Heart left ventricle (tissue), 16 donors: Measurements from ENCODE around the gene FHOD1. TPM values are rescaled to one million over a fixed set of nuclear protein-coding genes. Genes with fewer than 3 reads are reported as not detected.

Source experiments
- ATAC-seq, 4 donors: fragments of 200-7000 bp; cut with Tn5 transposase; one replicate each; pipeline ENCODE4 v1.9.1; 2020 to 2022; ENCODE audit warnings: moderate library complexity in 4 of 4, mild to moderate bottlenecking in 3 of 4, moderate number of reproducible peaks in 1 of 4
- DNase-seq, 5 donors: peaks; one replicate each; pipeline ENCODE4 v3.0.0-alpha.2; 2020
- H3K27ac ChIP-seq, 12 donors: fragments of 200-600 bp; sonication (generic) in 4 of 12; one replicate each; pipeline versions ENCODE4 v1.5.0 to v1.8.0; 2016 to 2022; ENCODE audit warnings: mild to moderate bottlenecking in 2 of 12
- H3K27me3 ChIP-seq, 9 donors: fragments of 200-600 bp; sonication (generic) in 2 of 9; one replicate each; pipeline versions ENCODE4 v1.5.1 to v1.8.0; 2016 to 2022; ENCODE audit warnings: mild to moderate bottlenecking in 3 of 9
- H3K36me3 ChIP-seq, 9 donors: fragments of 200-600 bp; sonication (generic) in 2 of 9; one replicate each; pipeline versions ENCODE4 v1.5.0 to v1.8.0; 2018 to 2022; ENCODE audit warnings: mild to moderate bottlenecking in 2 of 9
- H3K4me1 ChIP-seq, 12 donors: fragments of 200-600 bp; sonication (generic) in 4 of 12; one replicate each; pipeline versions ENCODE4 v1.5.0 to v1.8.0; 2016 to 2022; ENCODE audit warnings: mild to moderate bottlenecking in 3 of 12
- H3K4me3 ChIP-seq, 12 donors: fragments of 200-600 bp; sonication (generic) in 4 of 12; one replicate each; pipeline versions ENCODE4 v1.5.0 to v1.8.0; 2017 to 2022; ENCODE audit warnings: mild to moderate bottlenecking in 9 of 12, moderate library complexity in 4 of 12
- H3K9me3 ChIP-seq, 12 donors: fragments of 200-600 bp; sonication (generic) in 4 of 12; one replicate each; pipeline versions ENCODE4 v1.5.0 to v1.8.0; 2016 to 2022; ENCODE audit warnings: mild to moderate bottlenecking in 1 of 12
- POLR2A ChIP-seq, 2 donors: fragments of 450-650 bp; IDR thresholded peaks; one replicate each; pipeline ENCODE4 v1.6.1; 2017; ENCODE audit warnings: antibody characterized with exemption in 2 of 2, mild to moderate bottlenecking in 2 of 2, moderate library complexity in 2 of 2
- WGBS, 4 donors: extraction: QIAGEN DNeasy Blood & Tissue Kit in 2 of 4; methylation state at CpG; one replicate each; pipeline versions ENCODE4 v1.1.5 to v1.1.7; 2013 to 2018; 5-methylcytosine and 5-hydroxymethylcytosine counted together
- intact Hi-C, 10 donors: fragments of 100-400 bp; cut with DNase I; formaldehyde crosslinking; loops; one replicate each; pipeline versions ENCODE4 v1.11.1 to v1.14.2; 2022
- polyA plus RNA-seq, 2 donors: library from polyadenylated mRNA; stranded (reverse); fragments of 200-250 nt; gene quantifications; one replicate each; pipeline ENCODE4 v1.2.3, GENCODE V29; 2013
- total RNA-seq, 9 donors: library from RNA; depleted of rRNA in 2 of 9; stranded (reverse); fragments of >200 nt in 2 of 9; fragmentation: NEBNext Ultra II Directional in 3 of 9; extraction: Animal tissue kit (Norgen Biotek cat#: 25700) in 3 of 9; gene quantifications; one replicate each; pipeline versions ENCODE4 v1.1.0 to v1.2.4, GENCODE V29; 2016 to 2023
- TF ChIP-seq, protein P1 (sequence below), 12 donors: fragments of 200-600 bp; sonication (generic) in 4 of 12; IDR thresholded peaks; one replicate each; pipeline versions ENCODE4 v1.5.0 to v1.8.0; 2018 to 2022; ENCODE audit warnings: antibody characterized with exemption in 12 of 12, mild to moderate bottlenecking in 5 of 12
- donor health status: ischemic (EF 13 %, LVEDD 7.1; RV severe dilation, severe dysfunction).
- donor health status: healthy with polysubstance abuse.
- donor health status: DM: no; HTN: yes; CAD: no.
- donor health status: DM: no; HTN: no; CAD: no.
- donor health status: ischemic (EF 25% LVEDD 6.9; RV normal size, moderate dysfunction).
- donor health status: ischemic (EF 25% LVEDD 5.7; RV mildly dilated, moderate dysfunction).
- donor health status: healthy.
- donor health status: DM: yes; HTN: yes; CAD: no.
- donor health status: ischemic (EF 35%, LVEDD 5.7; RV mildly dilated, moderate dysfunction).
- donor health status: nonischemic (EF 11% LVEDD 7.7; RV severe dilation, severe dysfunction).
- donor health status: DM: yes; HTN: yes; CAD: no.
- donor health status: PGD.
- donor health status: ischemic (EF 29% LVEDD 5.4; RV normal size, mild dysfunction).
- donor health status: nonischemic (EF 23%, LVEDD 6.1; RV moderate dilation, normal function).

Gene FHOD1
- total and polyA plus RNA-seq, 11 donors: 9.6 to 30.3 (median 18.0) TPM

DNA sequence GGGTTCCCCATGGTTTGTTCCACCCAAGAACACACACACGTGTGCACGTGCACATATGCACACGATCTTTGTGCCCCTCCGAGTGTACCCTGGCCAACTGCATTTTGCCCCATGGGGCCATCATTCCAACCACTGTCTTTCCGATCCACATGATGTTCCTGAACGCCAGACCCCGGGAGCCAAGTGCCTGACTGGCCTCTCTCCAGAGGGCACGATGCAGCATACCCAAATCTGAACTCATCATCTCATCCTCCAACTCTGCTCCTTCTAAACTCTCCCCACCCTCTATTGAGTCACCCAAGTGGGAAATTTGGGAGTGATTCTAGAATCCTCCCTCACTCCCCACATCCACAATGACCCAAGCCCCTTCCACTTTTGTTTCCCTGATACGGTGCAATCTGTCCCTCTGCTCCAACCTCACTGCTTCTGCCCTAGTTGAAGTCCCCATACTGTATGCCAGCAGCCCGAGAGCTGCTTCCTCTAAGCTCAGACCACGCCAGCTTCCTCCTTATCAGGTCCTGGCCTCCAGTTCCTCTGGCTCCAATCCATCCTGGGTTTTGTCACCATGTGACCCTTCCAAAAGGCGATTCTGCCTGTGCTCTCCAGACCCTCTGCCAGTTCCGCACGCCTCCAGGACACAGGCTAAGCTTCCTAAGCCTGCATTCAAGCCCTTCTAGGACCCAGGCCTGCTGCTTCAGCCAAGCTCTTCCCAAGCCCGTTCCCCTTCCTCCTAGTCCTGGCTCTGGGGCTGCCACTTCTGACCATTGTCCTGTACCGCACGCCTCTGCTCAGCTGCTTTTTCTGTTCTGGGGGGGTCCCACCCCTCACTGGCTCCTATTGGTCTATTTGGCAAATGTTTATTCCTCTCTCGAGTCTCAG lies 30.4 kb downstream of the FHOD1 start:
- Histone ChIP-seq H3K4me3 (peak overlapping the region in 1 of 12 donors; percentile 0), H3K4me1 (peaks cover 8 to 47% (median 31%) of the 10 kb centered on the region in 12 donors), H3K9me3 (no peaks in the 10 kb centered on the region), H3K36me3 (peaks cover 0 to 5% (median 0%) of the 10 kb centered on the region in 9 donors), H3K27me3 (no peaks in the 10 kb centered on the region), H3K27ac (peak overlapping the region; percentile 21 to 85 (median 70))
- peak in 4 of 5 donors; percentile 77 to 84 (median 80) for DNase-seq
- peak; percentile 82 to 93 (median 90) for ATAC-seq
- intact Hi-C loops: no loop called here
- TF ChIP-seq, protein P1, sequence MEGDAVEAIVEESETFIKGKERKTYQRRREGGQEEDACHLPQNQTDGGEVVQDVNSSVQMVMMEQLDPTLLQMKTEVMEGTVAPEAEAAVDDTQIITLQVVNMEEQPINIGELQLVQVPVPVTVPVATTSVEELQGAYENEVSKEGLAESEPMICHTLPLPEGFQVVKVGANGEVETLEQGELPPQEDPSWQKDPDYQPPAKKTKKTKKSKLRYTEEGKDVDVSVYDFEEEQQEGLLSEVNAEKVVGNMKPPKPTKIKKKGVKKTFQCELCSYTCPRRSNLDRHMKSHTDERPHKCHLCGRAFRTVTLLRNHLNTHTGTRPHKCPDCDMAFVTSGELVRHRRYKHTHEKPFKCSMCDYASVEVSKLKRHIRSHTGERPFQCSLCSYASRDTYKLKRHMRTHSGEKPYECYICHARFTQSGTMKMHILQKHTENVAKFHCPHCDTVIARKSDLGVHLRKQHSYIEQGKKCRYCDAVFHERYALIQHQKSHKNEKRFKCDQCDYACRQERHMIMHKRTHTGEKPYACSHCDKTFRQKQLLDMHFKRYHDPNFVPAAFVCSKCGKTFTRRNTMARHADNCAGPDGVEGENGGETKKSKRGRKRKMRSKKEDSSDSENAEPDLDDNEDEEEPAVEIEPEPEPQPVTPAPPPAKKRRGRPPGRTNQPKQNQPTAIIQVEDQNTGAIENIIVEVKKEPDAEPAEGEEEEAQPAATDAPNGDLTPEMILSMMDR (IDR thresholded peaks at IDR 0.05): no peak
- peak in 1 of 2 donors; percentile 16 for TF ChIP-seq POLR2A (IDR thresholded peaks at IDR 0.05)
- WGBS, 4 donors: 33 to 38% (median 35%) methylated on average over 18 of the region's 18 CpGs

DNA sequence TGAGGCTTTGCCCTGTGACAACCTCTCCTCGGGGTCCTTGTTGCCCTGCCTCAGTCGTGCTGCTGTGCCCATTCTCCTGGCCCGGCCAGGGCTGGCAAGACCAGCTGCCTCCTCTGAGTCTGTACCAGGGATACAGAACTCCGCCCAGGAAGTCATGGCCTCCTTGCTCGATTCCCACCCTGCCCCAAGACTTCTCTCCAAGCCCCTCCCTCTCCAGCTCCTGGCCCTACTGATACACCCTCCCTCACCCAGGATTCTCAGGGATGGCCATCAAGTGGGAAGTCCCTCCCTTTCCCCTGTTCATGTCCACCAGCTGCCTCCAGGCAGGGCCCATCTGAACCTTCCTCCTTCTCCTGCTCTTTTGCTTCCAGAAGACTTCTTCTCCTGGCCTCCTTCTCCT lies 31.6 kb downstream of the FHOD1 start:
- Histone ChIP-seq H3K27ac (no peak overlapping the region), H3K9me3 (no peaks in the 10 kb centered on the region), H3K4me3 (no peak overlapping the region), H3K36me3 (peaks cover 0 to 5% (median 0%) of the 10 kb centered on the region in 9 donors), H3K4me1 (peaks cover 8 to 47% (median 31%) of the 10 kb centered on the region in 12 donors), H3K27me3 (no peaks in the 10 kb centered on the region)
- intact Hi-C loops: no loop called here
- WGBS, 4 donors: 71 to 84% (median 74%) methylated on average over 5 of the region's 5 CpGs
- ATAC-seq (peak in 1 of 4 donors; percentile 7), DNase-seq (no peak)
- TF ChIP-seq, protein P1 (IDR thresholded peaks at IDR 0.05): no peak
- TF ChIP-seq POLR2A (IDR thresholded peaks at IDR 0.05): no peak

DNA sequence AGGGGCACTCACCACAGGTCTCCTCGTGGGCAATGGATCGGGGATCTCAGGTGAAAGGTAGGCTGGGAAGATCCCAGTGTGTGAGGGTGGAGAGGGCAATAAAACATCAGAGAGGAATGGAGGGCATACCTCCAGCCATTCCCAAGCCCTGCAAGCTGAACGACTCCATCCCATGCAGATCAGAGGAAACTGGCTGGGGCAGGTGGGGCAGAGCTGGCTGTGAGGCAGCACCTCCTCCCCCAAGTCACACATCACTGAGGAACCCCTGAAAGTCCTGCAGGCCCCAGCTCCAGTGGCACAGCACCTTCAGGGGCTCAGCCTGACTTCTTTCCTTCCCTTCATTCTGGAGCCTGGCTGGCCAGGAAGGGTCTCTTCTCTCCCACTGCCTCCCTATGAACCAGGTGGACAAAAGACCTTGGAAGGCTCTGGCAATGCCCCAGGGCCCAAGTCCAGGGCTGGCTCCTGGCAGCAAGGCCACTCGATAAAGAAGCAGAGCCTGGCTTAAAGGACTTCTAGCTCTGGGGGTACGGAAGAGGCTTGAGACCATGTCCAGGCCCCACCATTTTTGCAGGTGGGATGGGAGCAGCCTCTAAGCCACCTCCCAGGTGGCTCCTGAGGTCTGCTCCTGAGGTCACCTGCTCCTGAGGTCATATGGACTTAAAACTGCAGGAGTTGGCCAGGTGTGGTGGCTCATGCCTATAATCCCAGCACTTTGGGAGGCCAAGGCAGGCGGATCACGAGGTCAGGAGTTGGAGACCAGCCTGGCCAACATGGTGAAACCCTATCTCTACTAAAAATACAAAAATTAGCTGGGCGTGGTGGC lies 33.9 kb downstream of the FHOD1 start:
- Histone ChIP-seq H3K4me3 (no peak overlapping the region), H3K27ac (no peak overlapping the region), H3K36me3 (peaks cover 0 to 4% (median 0%) of the 10 kb centered on the region in 9 donors), H3K27me3 (no peaks in the 10 kb centered on the region), H3K9me3 (no peaks in the 10 kb centered on the region), H3K4me1 (peaks cover 8 to 47% (median 30%) of the 10 kb centered on the region in 12 donors)
- no peak for DNase-seq
- TF ChIP-seq POLR2A (IDR thresholded peaks at IDR 0.05): no peak
- TF ChIP-seq, protein P1 (IDR thresholded peaks at IDR 0.05): no peak
- 74 to 80% (median 75%) methylated on average over 6 to 8 of the region's 8 CpGs for WGBS, 4 donors
- intact Hi-C loops: no loop called here
- no peak for ATAC-seq

DNA sequence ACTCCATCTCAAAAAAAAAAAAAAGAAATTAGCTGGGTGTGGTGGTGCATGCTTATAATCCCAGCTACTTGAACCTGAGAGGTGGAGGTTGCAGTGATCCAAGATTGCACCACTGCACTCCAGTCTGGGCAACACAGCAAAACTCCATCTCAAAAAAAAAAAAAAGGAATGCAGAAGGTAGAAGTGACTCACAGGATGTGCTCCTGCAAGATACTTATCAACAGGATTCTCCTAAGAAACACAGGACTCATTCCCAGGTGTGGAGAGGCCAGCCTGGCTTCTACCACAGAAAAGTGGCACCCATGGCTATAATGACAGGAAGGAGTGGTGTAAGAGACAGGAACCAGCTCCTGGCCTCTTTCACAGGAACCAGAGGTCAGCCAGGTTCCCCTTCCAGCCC lies 34.5 kb downstream of the FHOD1 start:
- no peak overlapping the region for H3K27ac ChIP-seq
- no peak overlapping the region for H3K4me3 ChIP-seq
- TF ChIP-seq POLR2A (IDR thresholded peaks at IDR 0.05): no peak
- TF ChIP-seq, protein P1 (IDR thresholded peaks at IDR 0.05): no peak
- peaks cover 8 to 40% (median 25%) of the 10 kb centered on the region in 12 donors for H3K4me1 ChIP-seq
- H3K36me3 ChIP-seq: peaks cover 0 to 4% (median 0%) of the 10 kb centered on the region in 9 donors
- intact Hi-C loops: no loop called here
- H3K27me3 ChIP-seq: no peaks in the 10 kb centered on the region
- ATAC-seq (no peak), DNase-seq (no peak)
- no peaks in the 10 kb centered on the region for H3K9me3 ChIP-seq
